Naive thymus-derived CD4-positive, alpha-beta T cell (primary cell): ENCODE measurements around the gene CERS6. TPM values are rescaled to one million over a fixed set of nuclear protein-coding genes. Genes with fewer than 3 reads are reported as not detected.
"Not testable (repeated sequence)": the region's sequence is repeated elsewhere in the genome, so short reads cannot be mapped to it uniquely, and the experiment has no call there.

Experiments
- ATAC-seq: fragments of 150-1000 bp; cut with Tn5 transposase; 2 replicates; pipeline ENCODE4 v1.10.0; 2021; ENCODE audit warnings: mild to moderate bottlenecking, moderate library complexity
- CTCF ChIA-PET: fragments of 350-600 bp; sonication (Branson Sonifier 250); formaldehyde crosslinking; loops from one replicate; lab custom pipeline; 2021; ENCODE audit warnings: antibody characterized with exemption; lab: Charles Lee
- POLR2A ChIA-PET: fragments of 350-600 bp; sonication (Branson Sonifier 250); formaldehyde crosslinking; loops from one replicate; lab custom pipeline; 2021; ENCODE audit warnings: antibody characterized with exemption, inconsistent platforms; lab: Charles Lee
- DNase-seq, 9 donors: peaks; one replicate each; pipeline versions ENCODE4 v3.0.0 to v3.0.0-alpha.2; 2020 to 2022; ENCODE audit warnings: mixed read lengths in 1 of 9
- H3K27ac ChIP-seq: one replicate; pipeline ENCODE4 v1.7.0; 2013; ENCODE audit warnings: mild to moderate bottlenecking, low read depth, low read length, moderate library complexity
- H3K27me3 ChIP-seq, 2 donors: one replicate each; pipeline ENCODE4 v1.7.0; 2013; ENCODE audit warnings: low read length in 2 of 2, mild to moderate bottlenecking in 2 of 2, moderate library complexity in 2 of 2; ENCODE audit not compliant: control insufficient read depth in 2 of 2, insufficient read depth in 2 of 2
- H3K36me3 ChIP-seq, 3 experiments: 1 replicate in 2 of 3; 2 replicates in 1 of 3; pipeline ENCODE4 v1.7.0; 2013; ENCODE audit warnings: low read length in 3 of 3, mild to moderate bottlenecking in 3 of 3, moderate library complexity in 1 of 3; ENCODE audit not compliant: insufficient read depth in 3 of 3, control insufficient read depth in 2 of 3
- H3K4me1 ChIP-seq, 2 donors: one replicate each; pipeline ENCODE4 v1.7.0; 2013; ENCODE audit warnings: low read length in 2 of 2, mild to moderate bottlenecking in 2 of 2, moderate library complexity in 1 of 2; ENCODE audit not compliant: control insufficient read depth in 2 of 2, insufficient read depth in 2 of 2
- H3K4me3 ChIP-seq: 2 replicates; pipeline ENCODE4 v1.7.0; 2013; ENCODE audit warnings: mild to moderate bottlenecking, low read length
- H3K9me3 ChIP-seq, 3 experiments: 1 replicate in 2 of 3; 2 replicates in 1 of 3; pipeline ENCODE4 v1.7.0; 2013; ENCODE audit warnings: low read length in 3 of 3; ENCODE audit not compliant: control insufficient read depth in 2 of 3
- H3K27ac Mint-ChIP-seq, 9 donors: one replicate each; pipeline ENCODE4 v1.8.0; 2020 to 2022; ENCODE audit warnings: mixed read lengths in 9 of 9, mild to moderate bottlenecking in 8 of 9, moderate library complexity in 5 of 9, inconsistent platforms in 2 of 9
- H3K27me3 Mint-ChIP-seq, 5 donors: one replicate each; pipeline ENCODE4 v1.8.0; 2021 to 2022; ENCODE audit warnings: mixed read lengths in 5 of 5, mild to moderate bottlenecking in 1 of 5
- H3K36me3 Mint-ChIP-seq, 5 donors: one replicate each; pipeline ENCODE4 v1.8.0; 2020 to 2022; ENCODE audit warnings: mixed read lengths in 5 of 5, mild to moderate bottlenecking in 3 of 5, inconsistent platforms in 1 of 5
- H3K4me1 Mint-ChIP-seq, 7 donors: one replicate each; pipeline ENCODE4 v1.8.0; 2020 to 2022; ENCODE audit warnings: mixed read lengths in 7 of 7, mild to moderate bottlenecking in 3 of 7, inconsistent platforms in 1 of 7
- H3K4me3 Mint-ChIP-seq, 10 donors: one replicate each; pipeline ENCODE4 v1.8.0; 2020 to 2022; ENCODE audit warnings: mild to moderate bottlenecking in 10 of 10, mixed read lengths in 10 of 10, moderate library complexity in 6 of 10, inconsistent platforms in 2 of 10
- H3K9me3 Mint-ChIP-seq, 11 donors: one replicate each; pipeline ENCODE4 v1.8.0; 2020 to 2022; ENCODE audit warnings: mixed read lengths in 11 of 11, mild to moderate bottlenecking in 4 of 11, inconsistent platforms in 1 of 11, moderate library complexity in 1 of 11
- intact Hi-C, 2 donors: fragments of 100-400 bp; cut with micrococcal nuclease; formaldehyde crosslinking; loops; one replicate each; pipeline ENCODE4 v1.15.1; 2023
- polyA plus RNA-seq, 2 donors: library from polyadenylated mRNA; unstranded; fragments of 300-500 nt; fragmentation: Illumina TruSeq; gene quantifications; one replicate each; pipeline ENCODE4 v1.2.3, GENCODE V29; 2021
- total RNA-seq, 6 experiments: library from RNA in 5 of 6; stranded (reverse) in 5 of 6; gene quantifications; 1 replicate in 5 of 6; 2 replicates in 1 of 6; pipeline ENCODE4 v1.2.3 and lab custom pipeline; 2021 to 2026

Gene CERS6
- total and polyA plus RNA-seq, 7 experiments from 2014 or later: 9.1 to 28.4 (median 19.7) TPM

DNA sequence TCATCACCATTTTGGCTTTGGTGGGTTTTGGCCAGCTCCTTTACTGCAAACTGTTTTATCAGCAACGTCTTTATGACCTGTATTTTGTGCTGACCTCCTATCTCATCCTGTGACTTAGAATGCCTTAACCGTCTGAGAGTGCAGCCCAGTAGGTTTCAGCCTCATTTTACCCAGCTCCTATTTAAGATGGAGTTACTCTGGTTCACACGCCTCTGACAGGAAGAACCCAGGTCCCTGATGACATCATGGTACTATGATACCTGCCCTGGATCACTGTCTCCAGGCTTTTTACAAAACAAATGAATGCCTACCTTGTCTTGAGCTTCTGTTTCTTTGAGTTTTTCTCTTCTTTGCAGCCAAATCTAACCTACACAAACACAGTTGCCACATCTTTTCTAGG, 208.6 kb downstream of the CERS6 start:
- ATAC-seq, H3K4me1 ChIP-seq, CTCF ChIA-PET, POLR2A ChIA-PET, H3K4me3 ChIP-seq, H3K36me3 ChIP-seq, H3K27me3 ChIP-seq, H3K9me3 ChIP-seq, DNase-seq, H3K27ac ChIP-seq, H3K4me3 Mint-ChIP-seq, H3K9me3 Mint-ChIP-seq, H3K27me3 Mint-ChIP-seq: not testable (repeated sequence)
- Mint-ChIP-seq H3K36me3 (peaks cover 0 to 40% (median 16%) of the 10 kb centered on the region in 5 donors), H3K27ac (peak overlapping the region in 3 of 9 donors; percentile 0 to 27 (median 10)), H3K4me1 (peaks cover 4 to 60% (median 47%) of the 10 kb centered on the region in 7 donors)
- intact Hi-C loops: loop anchor here in 1 of 2 donors (2.0 kb wide), 1 partner anchor 14 kb away; no protein-coding TSS in a partner anchor

DNA sequence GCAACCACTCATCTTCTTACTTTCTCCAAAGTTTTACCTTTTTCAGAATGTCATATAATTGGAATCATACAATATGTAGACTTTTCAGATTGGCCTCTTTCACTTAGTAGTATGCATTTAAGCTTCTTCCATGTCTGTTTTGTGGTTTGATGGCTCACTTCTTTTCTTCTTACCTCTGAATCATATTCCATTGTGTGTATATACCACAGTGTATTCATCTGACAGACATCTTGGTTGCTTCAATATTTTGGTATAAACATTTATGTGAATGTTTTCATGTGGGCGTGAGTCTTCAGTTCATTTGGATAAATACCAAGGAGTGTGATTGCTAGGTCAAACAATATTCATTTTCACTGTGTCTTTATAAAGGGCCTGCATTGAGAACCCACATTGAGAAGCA, 210.3 kb downstream of the CERS6 start:
- Histone ChIP-seq H3K4me3 (no peak overlapping the region), H3K27ac (no peak overlapping the region), H3K4me1 (peaks cover 0 to 2% of the 10 kb centered on the region in 2 donors), H3K9me3 (no peaks in the 10 kb centered on the region), H3K27me3 (no peaks in the 10 kb centered on the region), H3K36me3 (no peaks in the 10 kb centered on the region)
- H3K9me3 Mint-ChIP-seq: no peaks in the 10 kb centered on the region
- CTCF ChIA-PET: no interaction called here
- H3K36me3 Mint-ChIP-seq: peaks cover 0 to 44% (median 16%) of the 10 kb centered on the region in 5 donors
- H3K4me1 Mint-ChIP-seq: peaks cover 4 to 65% (median 53%) of the 10 kb centered on the region in 7 donors
- H3K4me3 Mint-ChIP-seq: peak overlapping the region in 1 of 10 donors; percentile 0
- intact Hi-C loops: no loop called here
- H3K27ac Mint-ChIP-seq: peak overlapping the region in 3 of 9 donors; percentile 3 to 12 (median 4)
- ATAC-seq (no peak), DNase-seq (no peak)
- POLR2A ChIA-PET: interaction anchor here (0.6 kb wide), 1 partner anchor 450 kb away, joined by 3 read pairs; no protein-coding TSS in a partner anchor
- H3K27me3 Mint-ChIP-seq: no peaks in the 10 kb centered on the region

DNA sequence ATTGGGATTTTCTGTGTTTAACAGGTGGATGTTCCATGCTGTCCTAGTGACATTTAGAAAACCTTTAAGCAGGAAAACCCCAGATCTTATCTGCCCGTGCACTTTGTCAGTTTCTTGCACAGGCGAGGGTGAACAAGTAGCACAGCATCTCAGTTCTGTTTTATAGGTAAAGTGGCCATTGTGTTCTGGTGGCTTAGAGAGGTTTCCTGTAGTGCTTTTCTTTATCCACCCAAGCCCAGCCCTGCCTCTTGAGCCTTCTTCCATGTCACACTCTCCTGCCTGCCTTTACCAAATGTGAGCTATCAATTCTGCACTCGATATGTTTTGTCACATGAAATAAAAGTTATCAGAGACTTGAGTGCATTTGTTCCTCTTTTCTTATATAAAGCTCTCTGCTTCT, 211.1 kb downstream of the CERS6 start:
- H3K27ac Mint-ChIP-seq: peak overlapping the region in 2 of 9 donors; percentile 27 to 41
- ChIA-PET CTCF (no interaction called here), POLR2A (interaction anchor here (0.6 kb wide), 1 partner anchor 450 kb away, joined by 3 read pairs; no protein-coding TSS in a partner anchor)
- no peak for ATAC-seq
- Histone ChIP-seq H3K27ac (no peak overlapping the region), H3K4me3 (no peak overlapping the region), H3K27me3 (no peaks in the 10 kb centered on the region), H3K4me1 (peaks cover 0 to 2% of the 10 kb centered on the region in 2 donors), H3K9me3 (no peaks in the 10 kb centered on the region), H3K36me3 (no peaks in the 10 kb centered on the region)
- no peak for DNase-seq
- H3K36me3 Mint-ChIP-seq: peaks cover 0 to 47% (median 17%) of the 10 kb centered on the region in 5 donors
- intact Hi-C loops: no loop called here
- H3K4me1 Mint-ChIP-seq: peaks cover 4 to 63% (median 55%) of the 10 kb centered on the region in 7 donors
- no peak overlapping the region for H3K4me3 Mint-ChIP-seq
- peaks cover 0 to 2% (median 0%) of the 10 kb centered on the region in 11 donors for H3K9me3 Mint-ChIP-seq
- H3K27me3 Mint-ChIP-seq: no peaks in the 10 kb centered on the region

DNA sequence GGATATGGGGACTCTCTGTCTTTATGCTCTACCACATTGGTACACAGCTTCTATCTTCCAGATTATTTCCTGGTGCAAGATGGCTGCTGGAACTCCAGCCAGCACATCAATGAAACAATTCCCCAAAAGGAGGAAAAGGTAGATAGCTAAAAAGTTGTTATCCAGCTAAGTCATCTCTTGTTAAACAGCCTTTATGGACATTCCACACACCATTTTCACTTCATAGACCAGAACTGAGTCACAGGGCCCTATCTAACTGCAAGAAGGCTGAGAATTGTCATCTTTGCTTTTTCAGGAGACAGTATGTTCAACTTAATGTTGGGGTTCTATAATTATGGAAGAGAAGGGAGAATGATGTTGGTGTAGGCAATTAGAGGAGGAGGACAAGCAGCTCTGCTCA, 213.1 kb downstream of the CERS6 start:
- DNase-seq: no peak
- no peaks in the 10 kb centered on the region for H3K27me3 Mint-ChIP-seq
- H3K4me1 Mint-ChIP-seq: peaks cover 4 to 56% (median 46%) of the 10 kb centered on the region in 7 donors
- H3K4me3 ChIP-seq: no peak overlapping the region
- H3K9me3 ChIP-seq: no peaks in the 10 kb centered on the region
- H3K27ac ChIP-seq: no peak overlapping the region
- no peaks in the 10 kb centered on the region for H3K27me3 ChIP-seq
- POLR2A ChIA-PET: no interaction called here
- peak overlapping the region in 1 of 9 donors; percentile 7 for H3K27ac Mint-ChIP-seq
- no peaks in the 10 kb centered on the region for H3K36me3 ChIP-seq
- peaks cover 0 to 2% of the 10 kb centered on the region in 2 donors for H3K4me1 ChIP-seq
- peaks cover 0 to 2% (median 0%) of the 10 kb centered on the region in 11 donors for H3K9me3 Mint-ChIP-seq
- CTCF ChIA-PET: interaction anchor here (1.0 kb wide), 1 partner anchor 15 kb away, joined by 3 read pairs; no protein-coding TSS in a partner anchor
- ATAC-seq: no peak
- intact Hi-C loops: no loop called here
- peaks cover 0 to 49% (median 17%) of the 10 kb centered on the region in 5 donors for H3K36me3 Mint-ChIP-seq
- no peak overlapping the region for H3K4me3 Mint-ChIP-seq

DNA sequence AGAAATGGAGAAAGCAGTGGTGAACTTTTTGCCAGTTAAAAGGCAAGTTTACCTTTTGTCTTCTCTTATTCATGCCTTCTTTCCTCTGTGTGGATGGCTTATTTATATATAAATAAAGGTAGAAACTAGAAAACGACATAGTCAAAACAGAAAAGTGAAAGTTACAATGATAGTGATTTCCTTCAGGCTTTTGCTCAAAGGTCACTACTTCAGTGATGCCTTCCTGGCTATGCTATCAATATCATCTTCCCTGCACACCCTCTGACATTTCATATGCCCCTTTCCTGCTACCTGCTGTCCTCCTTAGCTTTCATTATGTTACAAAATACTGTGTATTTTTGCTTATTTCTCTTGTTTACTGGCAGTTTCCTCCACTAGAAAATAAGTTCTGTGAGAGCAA, 214.4 kb downstream of the CERS6 start:
- DNase-seq: no peak
- Mint-ChIP-seq H3K9me3 (peaks cover 0 to 2% (median 0%) of the 10 kb centered on the region in 11 donors), H3K36me3 (peaks cover 0 to 40% (median 10%) of the 10 kb centered on the region in 5 donors), H3K27me3 (no peaks in the 10 kb centered on the region), H3K4me1 (peaks cover 2 to 44% (median 36%) of the 10 kb centered on the region in 7 donors), H3K4me3 (no peak overlapping the region), H3K27ac (no peak overlapping the region)
- POLR2A ChIA-PET: no interaction called here
- CTCF ChIA-PET: no interaction called here
- ATAC-seq: no peak
- intact Hi-C loops: no loop called here
- Histone ChIP-seq H3K27me3 (no peaks in the 10 kb centered on the region), H3K4me3 (no peak overlapping the region), H3K9me3 (no peaks in the 10 kb centered on the region), H3K27ac (no peak overlapping the region), H3K36me3 (no peaks in the 10 kb centered on the region), H3K4me1 (peaks cover 0 to 2% of the 10 kb centered on the region in 2 donors)

DNA sequence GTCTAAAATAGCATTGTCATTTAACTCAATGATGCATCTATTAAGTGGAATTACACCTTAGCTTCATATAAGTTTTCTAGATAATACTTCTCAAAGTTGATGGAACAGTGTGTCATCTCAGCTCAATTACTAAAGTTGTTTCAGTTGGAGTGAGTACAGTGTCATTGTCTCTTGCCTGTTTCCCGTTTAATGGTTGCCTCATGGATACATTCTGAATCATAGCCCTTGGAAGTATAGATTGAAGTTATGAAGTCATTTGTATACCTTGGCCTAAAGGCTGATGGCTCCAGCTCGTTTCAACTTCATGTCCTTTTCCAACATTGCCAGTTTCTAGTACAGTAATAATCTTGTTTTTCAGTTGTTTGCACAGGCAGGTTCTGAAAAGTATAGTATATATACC, 215.9 kb downstream of the CERS6 start:
- H3K9me3 ChIP-seq: no peaks in the 10 kb centered on the region
- Mint-ChIP-seq H3K4me1 (peaks cover 0 to 35% (median 24%) of the 10 kb centered on the region in 7 donors), H3K4me3 (no peak overlapping the region), H3K9me3 (peaks cover 0 to 4% (median 0%) of the 10 kb centered on the region in 11 donors), H3K27me3 (no peaks in the 10 kb centered on the region), H3K36me3 (peaks cover 0 to 48% (median 13%) of the 10 kb centered on the region in 5 donors), H3K27ac (no peak overlapping the region)
- intact Hi-C loops: no loop called here
- ChIA-PET POLR2A (no interaction called here), CTCF (no interaction called here)
- H3K36me3 ChIP-seq: no peaks in the 10 kb centered on the region
- no peak for DNase-seq
- H3K27ac ChIP-seq: no peak overlapping the region
- H3K4me1 ChIP-seq: no peaks in the 10 kb centered on the region
- no peak for ATAC-seq
- H3K27me3 ChIP-seq: no peaks in the 10 kb centered on the region
- H3K4me3 ChIP-seq: no peak overlapping the region
